ENCODE results near the gene CACNG3. TPM values are rescaled to one million over a fixed set of nuclear protein-coding genes. Genes with fewer than 3 reads are reported as not detected.

The CACNG3 gene
- total RNA-seq, 1 donor from 2014 or later = not detected

- Histone ChIP-seq H3K4me3 (no peak overlapping the region), H3K9me3 (no peaks in the 10 kb centered on the region), H3K27me3 (no peaks in the 10 kb centered on the region), H3K36me3 (no peaks in the 10 kb centered on the region), H3K4me1 (no peaks in the 10 kb centered on the region), H3K27ac (no peak overlapping the region)
- intact Hi-C loops (cut with DNase I) = no loop called here
- TF ChIP-seq CTCF (IDR thresholded peaks at IDR 0.05) = no peak
- no peak for DNase-seq (ENCODE audit: low spot score in 2 of 2)
These were observed 6.7 kb downstream of the CACNG3 start for GRCh38 chr16:24262816-24263215.

- intact Hi-C loops (cut with DNase I) = no loop called here
- no peaks in the 10 kb centered on the region for H3K27me3 ChIP-seq
- no peaks in the 10 kb centered on the region for H3K36me3 ChIP-seq
- H3K4me1 ChIP-seq = no peaks in the 10 kb centered on the region
- no peak overlapping the region for H3K4me3 ChIP-seq
- TF ChIP-seq CTCF (IDR thresholded peaks at IDR 0.05) = no peak
- no peak overlapping the region for H3K27ac ChIP-seq
- H3K9me3 ChIP-seq = no peaks in the 10 kb centered on the region
- no peak for DNase-seq (ENCODE audit: low spot score in 2 of 2)
These were observed 14.7 kb downstream of the CACNG3 start for GRCh38 chr16:24270721-24271442.

- intact Hi-C loops (cut with DNase I) = no loop called here
- H3K9me3 ChIP-seq = no peaks in the 10 kb centered on the region
- H3K27ac ChIP-seq = no peak overlapping the region
- TF ChIP-seq CTCF (IDR thresholded peaks at IDR 0.05) = no peak
- H3K4me1 ChIP-seq = no peaks in the 10 kb centered on the region
- no peaks in the 10 kb centered on the region for H3K36me3 ChIP-seq
- H3K27me3 ChIP-seq = no peaks in the 10 kb centered on the region
- H3K4me3 ChIP-seq = no peak overlapping the region
- no peak for DNase-seq (ENCODE audit: low spot score in 2 of 2)
These were observed 16.2 kb downstream of the CACNG3 start for GRCh38 chr16:24272379-24272778.

GRCh38 chr16:24273508-24274182 is 17.5 kb downstream of the CACNG3 start:
- Histone ChIP-seq H3K27ac (no peak overlapping the region), H3K9me3 (no peaks in the 10 kb centered on the region), H3K27me3 (no peaks in the 10 kb centered on the region), H3K4me3 (no peak overlapping the region), H3K4me1 (no peaks in the 10 kb centered on the region), H3K36me3 (no peaks in the 10 kb centered on the region)
- TF ChIP-seq CTCF (IDR thresholded peaks at IDR 0.05) = no peak
- intact Hi-C loops (cut with DNase I) = no loop called here
- no peak for DNase-seq (ENCODE audit: low spot score in 2 of 2)

GRCh38 chr16:24275413-24275812 is 19.3 kb downstream of the CACNG3 start:
- H3K27ac ChIP-seq = no peak overlapping the region
- TF ChIP-seq CTCF (IDR thresholded peaks at IDR 0.05) = no peak
- H3K27me3 ChIP-seq = no peaks in the 10 kb centered on the region
- no peaks in the 10 kb centered on the region for H3K9me3 ChIP-seq
- DNase-seq (ENCODE audit: low spot score in 2 of 2) = no peak
- H3K4me1 ChIP-seq = no peaks in the 10 kb centered on the region
- intact Hi-C loops (cut with DNase I) = no loop called here
- no peak overlapping the region for H3K4me3 ChIP-seq
- H3K36me3 ChIP-seq = no peaks in the 10 kb centered on the region

All from ascending aorta (tissue), 2 donors.